Measurements from ENCODE around the gene RNU11.

RNU11 gene

DNA sequence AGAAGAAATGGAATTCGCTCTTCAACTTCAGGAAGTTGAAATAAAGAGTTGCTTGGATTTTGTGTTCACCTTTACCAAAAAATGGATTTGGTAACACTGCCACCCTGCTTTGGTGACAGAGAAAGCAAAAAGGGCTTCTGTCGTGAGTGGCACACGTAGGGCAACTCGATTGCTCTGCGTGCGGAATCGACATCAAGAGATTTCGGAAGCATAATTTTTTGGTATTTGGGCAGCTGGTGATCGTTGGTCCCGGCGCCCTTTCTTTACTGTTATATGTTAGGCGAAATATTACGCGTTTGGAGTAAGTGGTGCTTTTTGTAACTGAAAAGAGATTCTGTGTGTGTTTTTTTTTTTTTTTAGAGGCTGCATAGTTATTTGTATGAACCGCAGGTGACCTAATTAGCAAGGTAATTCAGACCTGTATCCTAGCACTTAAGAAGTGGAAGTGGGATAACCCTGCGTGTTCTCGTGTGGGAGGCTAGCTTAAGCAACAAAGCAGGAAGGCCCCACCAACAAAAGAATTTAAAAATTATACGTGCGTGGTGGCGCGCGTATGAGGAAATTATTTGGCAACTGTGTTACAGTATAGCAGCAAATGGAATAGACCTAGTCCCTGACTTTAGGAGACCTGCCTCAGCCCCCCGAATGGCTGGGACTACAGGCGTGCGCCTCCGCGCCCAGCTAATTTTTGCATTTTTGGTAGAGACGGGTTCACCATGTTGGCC, at the start of gene RNU11:
Gene RNU11, plus strand, starts transcription at position 127 of the 725 bp plus-strand sequence.
- H3K27me3 ChIP-seq (ENCODE audit: control insufficient read depth in 5 of 5, insufficient read depth in 4 of 5, low read length in 5 of 5) = no peaks in the 10 kb centered on the region
- H3K36me3 ChIP-seq (ENCODE audit: control insufficient read depth in 5 of 5, insufficient read depth in 5 of 5, low read length in 5 of 5) = no peaks in the 10 kb centered on the region
- peak within 1 kb of the TSS; percentile 85 for H3K27ac ChIP-seq (ENCODE audit: low read depth, low read length)
- peak within 1 kb of the TSS; percentile 63 to 90 (median 78) for H3K9ac ChIP-seq (ENCODE audit: low read length in 5 of 5)
- peak within 1 kb of the TSS; percentile 69 to 86 (median 76) for H3K4me3 ChIP-seq (ENCODE audit: low read depth in 1 of 5, low read length in 5 of 5)
- no peaks in the 10 kb centered on the region for H3K9me3 ChIP-seq (ENCODE audit: control insufficient read depth in 5 of 5, low read length in 5 of 5)
- peaks cover 8 to 22% (median 17%) of the 10 kb centered on the region in 5 donors for H3K4me1 ChIP-seq (ENCODE audit: control insufficient read depth in 5 of 5, insufficient read depth in 5 of 5, low read length in 5 of 5)

DNA sequence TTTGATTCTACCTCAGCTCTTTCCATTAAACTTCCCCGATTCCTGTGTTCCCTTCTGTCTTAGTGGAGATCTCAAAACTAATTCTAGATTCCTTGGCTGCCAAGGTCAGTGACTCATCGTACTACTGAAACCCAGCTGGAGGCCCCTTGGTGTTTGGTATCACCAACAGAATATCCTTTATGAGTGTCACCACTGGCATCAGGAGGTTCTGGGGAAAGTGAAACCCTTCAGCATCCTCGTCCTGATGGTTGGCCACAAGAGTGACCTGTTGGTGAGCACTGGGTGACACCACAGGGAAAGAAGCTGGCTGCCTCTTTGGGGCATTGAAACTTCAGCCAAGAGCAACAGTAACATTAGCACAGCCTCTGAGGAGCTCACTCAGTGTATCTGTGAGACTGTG, 46.7 kb upstream of the RNU11 start:
- H3K4me3 ChIP-seq (ENCODE audit: low read depth in 1 of 5, low read length in 5 of 5) = no peak overlapping the region
- H3K27ac ChIP-seq (ENCODE audit: low read depth, low read length) = no peak overlapping the region
- peaks cover 3 to 43% (median 36%) of the 10 kb centered on the region in 5 donors for H3K36me3 ChIP-seq (ENCODE audit: control insufficient read depth in 5 of 5, insufficient read depth in 5 of 5, low read length in 5 of 5)
- H3K9me3 ChIP-seq (ENCODE audit: control insufficient read depth in 5 of 5, low read length in 5 of 5) = no peaks in the 10 kb centered on the region
- H3K27me3 ChIP-seq (ENCODE audit: control insufficient read depth in 5 of 5, insufficient read depth in 4 of 5, low read length in 5 of 5) = no peaks in the 10 kb centered on the region
- H3K9ac ChIP-seq (ENCODE audit: low read length in 5 of 5) = peak overlapping the region in 1 of 5 donors; percentile 13
- H3K4me1 ChIP-seq (ENCODE audit: control insufficient read depth in 5 of 5, insufficient read depth in 5 of 5, low read length in 5 of 5) = no peaks in the 10 kb centered on the region

DNA sequence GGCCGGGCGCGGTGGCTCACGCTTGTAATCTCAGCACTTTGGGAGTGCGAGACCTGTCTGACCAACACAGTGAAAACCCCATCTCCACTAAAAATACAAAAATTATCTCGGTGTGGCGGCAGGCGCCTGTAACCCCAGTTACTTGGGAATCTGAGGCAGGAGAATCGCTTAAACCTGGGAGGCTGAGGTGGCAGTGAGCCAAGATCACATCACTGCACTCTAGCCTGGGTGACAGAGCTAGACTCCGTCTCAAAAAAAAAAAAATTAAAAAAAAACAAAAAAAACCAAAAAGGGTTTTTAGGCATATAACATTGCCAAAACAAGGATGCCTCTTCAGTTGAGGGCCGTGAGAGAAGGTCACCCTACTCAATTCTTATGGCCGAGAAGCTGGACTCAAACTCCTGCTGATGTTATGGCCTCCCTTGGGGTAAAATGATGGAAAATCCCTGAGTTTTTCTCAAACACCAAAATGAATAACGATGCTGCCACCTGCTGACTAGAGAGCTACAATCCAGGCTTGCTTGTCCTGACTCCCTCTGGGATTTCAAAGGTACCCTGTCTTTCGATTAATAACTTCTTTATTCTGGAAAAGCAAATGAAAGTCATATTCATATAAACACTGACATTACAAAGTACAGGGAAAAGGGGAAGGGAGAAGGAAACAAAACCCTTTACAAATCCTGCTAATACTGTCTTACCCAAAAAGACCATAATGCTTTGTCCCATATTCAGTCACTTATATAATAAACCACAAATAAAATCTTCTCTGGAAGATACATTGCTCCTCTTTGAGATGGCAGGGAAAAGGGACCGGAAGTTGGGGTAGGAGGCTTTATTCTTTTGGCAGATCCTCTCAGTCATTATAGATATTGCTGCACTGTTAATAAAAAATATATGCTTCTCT, 45.6 kb upstream of the RNU11 start:
- H3K9ac ChIP-seq (ENCODE audit: low read length in 5 of 5) = peak overlapping the region in 1 of 5 donors; percentile 10
- H3K4me1 ChIP-seq (ENCODE audit: control insufficient read depth in 5 of 5, insufficient read depth in 5 of 5, low read length in 5 of 5) = no peaks in the 10 kb centered on the region
- H3K9me3 ChIP-seq (ENCODE audit: control insufficient read depth in 5 of 5, low read length in 5 of 5) = no peaks in the 10 kb centered on the region
- peak overlapping the region; percentile 43 for H3K27ac ChIP-seq (ENCODE audit: low read depth, low read length)
- H3K27me3 ChIP-seq (ENCODE audit: control insufficient read depth in 5 of 5, insufficient read depth in 4 of 5, low read length in 5 of 5) = no peaks in the 10 kb centered on the region
- H3K4me3 ChIP-seq (ENCODE audit: low read depth in 1 of 5, low read length in 5 of 5) = no peak overlapping the region
- peaks cover 6 to 54% (median 43%) of the 10 kb centered on the region in 5 donors for H3K36me3 ChIP-seq (ENCODE audit: control insufficient read depth in 5 of 5, insufficient read depth in 5 of 5, low read length in 5 of 5)

DNA sequence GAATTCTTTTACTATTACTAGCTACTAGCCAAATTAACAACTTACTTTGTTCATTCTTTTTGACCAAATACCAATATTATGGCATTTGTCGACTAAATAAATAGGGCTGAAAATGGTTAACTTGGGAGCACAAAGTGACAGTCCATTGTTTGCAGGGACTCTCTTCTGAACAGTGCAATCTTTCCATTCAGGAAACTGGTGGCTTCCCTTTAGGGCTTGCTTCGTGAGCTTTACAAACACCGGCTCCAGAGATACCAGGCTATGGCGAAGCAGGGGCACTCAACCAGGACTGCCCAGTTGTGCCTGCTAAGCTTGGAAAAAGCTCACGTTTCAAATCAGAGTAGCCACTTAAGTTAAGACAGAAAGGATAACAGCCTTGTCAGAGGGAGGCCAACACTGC, 44.0 kb upstream of the RNU11 start:
- no peak overlapping the region for H3K9ac ChIP-seq (ENCODE audit: low read length in 5 of 5)
- H3K27ac ChIP-seq (ENCODE audit: low read depth, low read length) = no peak overlapping the region
- no peaks in the 10 kb centered on the region for H3K27me3 ChIP-seq (ENCODE audit: control insufficient read depth in 5 of 5, insufficient read depth in 4 of 5, low read length in 5 of 5)
- H3K9me3 ChIP-seq (ENCODE audit: control insufficient read depth in 5 of 5, low read length in 5 of 5) = no peaks in the 10 kb centered on the region
- peaks cover 6 to 65% (median 44%) of the 10 kb centered on the region in 5 donors for H3K36me3 ChIP-seq (ENCODE audit: control insufficient read depth in 5 of 5, insufficient read depth in 5 of 5, low read length in 5 of 5)
- H3K4me1 ChIP-seq (ENCODE audit: control insufficient read depth in 5 of 5, insufficient read depth in 5 of 5, low read length in 5 of 5) = no peaks in the 10 kb centered on the region
- no peak overlapping the region for H3K4me3 ChIP-seq (ENCODE audit: low read depth in 1 of 5, low read length in 5 of 5)

DNA sequence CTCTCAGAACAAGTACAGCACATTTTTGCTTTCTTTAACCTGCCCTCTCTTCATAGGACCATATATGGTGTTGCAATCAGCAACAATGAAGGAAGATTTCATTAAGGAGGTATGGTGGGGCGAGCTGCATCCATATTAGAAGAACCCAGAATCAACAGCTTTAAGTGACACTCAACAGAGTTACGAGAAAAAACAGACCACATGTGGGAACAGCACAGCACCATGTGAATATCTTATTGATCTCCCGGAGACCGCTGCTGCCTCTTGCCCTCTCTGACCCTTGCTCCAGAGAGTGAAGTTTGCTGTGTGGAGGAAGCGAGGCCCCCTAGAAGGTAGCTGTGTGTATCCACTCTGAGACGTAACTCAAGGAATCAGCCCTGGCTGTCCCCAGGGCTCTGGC, 43.4 kb upstream of the RNU11 start:
- H3K9me3 ChIP-seq (ENCODE audit: control insufficient read depth in 5 of 5, low read length in 5 of 5) = no peaks in the 10 kb centered on the region
- H3K4me1 ChIP-seq (ENCODE audit: control insufficient read depth in 5 of 5, insufficient read depth in 5 of 5, low read length in 5 of 5) = no peaks in the 10 kb centered on the region
- H3K27ac ChIP-seq (ENCODE audit: low read depth, low read length) = no peak overlapping the region
- H3K9ac ChIP-seq (ENCODE audit: low read length in 5 of 5) = no peak overlapping the region
- H3K36me3 ChIP-seq (ENCODE audit: control insufficient read depth in 5 of 5, insufficient read depth in 5 of 5, low read length in 5 of 5) = peaks cover 6 to 71% (median 44%) of the 10 kb centered on the region in 5 donors
- no peak overlapping the region for H3K4me3 ChIP-seq (ENCODE audit: low read depth in 1 of 5, low read length in 5 of 5)
- no peaks in the 10 kb centered on the region for H3K27me3 ChIP-seq (ENCODE audit: control insufficient read depth in 5 of 5, insufficient read depth in 4 of 5, low read length in 5 of 5)

DNA sequence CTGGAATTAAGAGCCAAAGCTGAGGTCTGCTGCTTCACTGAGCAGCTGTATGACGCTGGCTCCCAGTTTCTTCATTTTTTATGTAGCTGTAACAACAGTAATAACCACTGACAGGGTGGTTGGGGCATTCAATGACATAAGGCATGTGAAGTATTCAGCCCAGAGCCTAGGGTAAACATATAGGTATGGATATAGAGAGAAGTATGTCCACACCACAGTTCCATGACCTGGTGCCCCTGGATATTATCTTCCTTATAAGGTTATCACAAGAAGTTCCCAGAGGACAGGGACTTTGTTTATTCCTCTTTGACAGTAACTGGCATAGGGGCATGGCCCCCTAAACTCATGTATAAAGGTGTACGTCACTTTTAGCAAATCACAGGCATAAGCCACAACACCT, 41.6 kb upstream of the RNU11 start:
- no peaks in the 10 kb centered on the region for H3K27me3 ChIP-seq (ENCODE audit: control insufficient read depth in 5 of 5, insufficient read depth in 4 of 5, low read length in 5 of 5)

DNA sequence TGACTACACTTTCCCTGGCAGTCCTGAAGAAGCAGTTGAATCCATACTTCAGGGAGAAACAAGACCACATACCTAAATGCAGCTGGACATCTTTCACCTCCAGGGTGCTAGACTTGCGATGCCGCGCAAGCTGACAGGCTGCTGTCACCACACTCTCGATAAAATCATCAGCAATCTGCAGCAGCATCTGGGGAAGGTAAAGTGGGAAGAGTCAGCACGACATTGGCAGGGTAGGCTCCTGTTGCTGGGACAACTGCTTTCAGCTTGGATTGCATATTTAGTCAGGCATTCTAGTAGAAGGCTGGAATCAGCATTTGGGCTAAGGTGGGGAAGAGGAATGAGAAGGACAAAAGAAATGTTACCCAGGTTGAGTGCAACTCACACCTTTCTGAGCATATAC, 35.2 kb upstream of the RNU11 start:
- H3K27me3 ChIP-seq (ENCODE audit: control insufficient read depth in 5 of 5, insufficient read depth in 4 of 5, low read length in 5 of 5) = no peaks in the 10 kb centered on the region
- no peaks in the 10 kb centered on the region for H3K4me1 ChIP-seq (ENCODE audit: control insufficient read depth in 5 of 5, insufficient read depth in 5 of 5, low read length in 5 of 5)
- no peak overlapping the region for H3K4me3 ChIP-seq (ENCODE audit: low read depth in 1 of 5, low read length in 5 of 5)
- peaks cover 27 to 71% (median 43%) of the 10 kb centered on the region in 5 donors for H3K36me3 ChIP-seq (ENCODE audit: control insufficient read depth in 5 of 5, insufficient read depth in 5 of 5, low read length in 5 of 5)
- H3K9me3 ChIP-seq (ENCODE audit: control insufficient read depth in 5 of 5, low read length in 5 of 5) = no peaks in the 10 kb centered on the region
- H3K27ac ChIP-seq (ENCODE audit: low read depth, low read length) = no peak overlapping the region
- no peak overlapping the region for H3K9ac ChIP-seq (ENCODE audit: low read length in 5 of 5)

More for the DNA sequence above, 41.6 kb upstream of the RNU11 start:
- H3K9me3 ChIP-seq (ENCODE audit: control insufficient read depth in 5 of 5, low read length in 5 of 5) = no peaks in the 10 kb centered on the region
- no peak overlapping the region for H3K4me3 ChIP-seq (ENCODE audit: low read depth in 1 of 5, low read length in 5 of 5)
- peaks cover 13 to 84% (median 52%) of the 10 kb centered on the region in 5 donors for H3K36me3 ChIP-seq (ENCODE audit: control insufficient read depth in 5 of 5, insufficient read depth in 5 of 5, low read length in 5 of 5)
- no peak overlapping the region for H3K9ac ChIP-seq (ENCODE audit: low read length in 5 of 5)
- no peaks in the 10 kb centered on the region for H3K4me1 ChIP-seq (ENCODE audit: control insufficient read depth in 5 of 5, insufficient read depth in 5 of 5, low read length in 5 of 5)
- no peak overlapping the region for H3K27ac ChIP-seq (ENCODE audit: low read depth, low read length)

DNA sequence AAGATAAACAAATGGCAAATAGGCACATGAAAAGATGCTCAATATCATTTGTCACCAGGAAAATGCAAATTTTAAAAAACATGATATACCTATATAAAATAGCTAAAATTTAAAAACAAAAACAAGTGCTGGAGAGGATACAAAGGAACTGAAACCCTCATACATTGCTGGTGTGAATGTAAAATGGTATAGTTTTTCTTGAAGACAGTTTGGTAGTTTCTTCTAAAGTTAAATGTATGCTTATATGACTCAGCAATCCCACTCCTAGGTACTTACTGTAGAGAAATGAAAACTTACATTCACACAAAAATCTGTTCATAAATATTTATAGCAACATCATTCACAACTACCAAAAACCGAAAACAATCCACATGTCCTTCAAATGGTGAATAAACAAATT, 16.7 kb upstream of the RNU11 start:
- Histone ChIP-seq H3K4me3 (ENCODE audit: low read depth in 1 of 5, low read length in 5 of 5) (no peak overlapping the region), H3K9ac (ENCODE audit: low read length in 5 of 5) (no peak overlapping the region), H3K4me1 (ENCODE audit: control insufficient read depth in 5 of 5, insufficient read depth in 5 of 5, low read length in 5 of 5) (peaks cover 0 to 3% (median 0%) of the 10 kb centered on the region in 5 donors), H3K36me3 (ENCODE audit: control insufficient read depth in 5 of 5, insufficient read depth in 5 of 5, low read length in 5 of 5) (peaks cover 0 to under 1% (median 0%) of the 10 kb centered on the region in 5 donors), H3K27ac (ENCODE audit: low read depth, low read length) (no peak overlapping the region), H3K27me3 (ENCODE audit: control insufficient read depth in 5 of 5, insufficient read depth in 4 of 5, low read length in 5 of 5) (no peaks in the 10 kb centered on the region), H3K9me3 (ENCODE audit: control insufficient read depth in 5 of 5, low read length in 5 of 5) (no peaks in the 10 kb centered on the region)

DNA sequence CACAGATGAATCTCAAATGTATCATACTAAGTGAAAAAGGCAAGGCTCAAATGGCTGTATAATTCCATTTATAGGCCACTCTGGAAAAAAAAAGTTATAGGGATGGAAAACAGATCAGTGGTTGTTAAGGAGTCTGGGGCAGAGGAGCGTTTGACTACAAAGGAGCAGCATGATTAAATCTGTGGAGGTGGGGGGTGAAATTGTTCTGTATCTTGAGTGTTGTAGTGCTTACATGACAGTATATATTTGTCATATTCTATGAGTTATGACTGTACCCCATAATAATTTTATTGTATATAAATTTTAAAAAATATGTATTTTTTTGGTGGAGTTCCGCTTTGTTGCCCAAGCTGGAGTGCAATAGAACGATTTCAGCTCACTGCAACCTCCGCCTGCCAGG, 15.8 kb upstream of the RNU11 start:
- Histone ChIP-seq H3K9me3 (ENCODE audit: control insufficient read depth in 5 of 5, low read length in 5 of 5) (no peaks in the 10 kb centered on the region), H3K4me1 (ENCODE audit: control insufficient read depth in 5 of 5, insufficient read depth in 5 of 5, low read length in 5 of 5) (peaks cover 0 to 3% (median 0%) of the 10 kb centered on the region in 5 donors), H3K27ac (ENCODE audit: low read depth, low read length) (no peak overlapping the region), H3K27me3 (ENCODE audit: control insufficient read depth in 5 of 5, insufficient read depth in 4 of 5, low read length in 5 of 5) (no peaks in the 10 kb centered on the region), H3K36me3 (ENCODE audit: control insufficient read depth in 5 of 5, insufficient read depth in 5 of 5, low read length in 5 of 5) (peaks cover 0 to 2% (median 0%) of the 10 kb centered on the region in 5 donors), H3K4me3 (ENCODE audit: low read depth in 1 of 5, low read length in 5 of 5) (no peak overlapping the region), H3K9ac (ENCODE audit: low read length in 5 of 5) (no peak overlapping the region)

DNA sequence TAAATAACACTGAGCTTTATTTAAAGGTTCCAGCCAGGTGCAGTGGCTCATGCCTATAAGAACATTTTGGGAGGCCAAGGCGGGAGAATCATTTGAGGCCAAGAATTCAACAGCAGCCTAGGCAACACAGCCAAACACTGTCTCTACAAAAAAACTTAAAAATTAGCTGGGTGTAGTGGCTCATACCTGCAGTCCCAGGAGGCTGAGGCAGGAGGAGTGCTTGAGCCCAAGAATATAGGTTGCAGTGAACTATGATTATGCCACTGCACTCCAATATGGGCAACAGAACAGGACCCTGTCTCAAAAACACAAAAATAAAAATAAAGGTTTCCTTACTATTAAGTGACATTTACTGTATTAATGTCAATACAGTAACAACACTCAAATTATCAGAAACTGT, 7.6 kb upstream of the RNU11 start:
- peaks cover 7 to 32% (median 22%) of the 10 kb centered on the region in 5 donors for H3K4me1 ChIP-seq (ENCODE audit: control insufficient read depth in 5 of 5, insufficient read depth in 5 of 5, low read length in 5 of 5)
- no peak overlapping the region for H3K27ac ChIP-seq (ENCODE audit: low read depth, low read length)
- peaks cover 0 to 2% (median 0%) of the 10 kb centered on the region in 5 donors for H3K36me3 ChIP-seq (ENCODE audit: control insufficient read depth in 5 of 5, insufficient read depth in 5 of 5, low read length in 5 of 5)
- H3K9ac ChIP-seq (ENCODE audit: low read length in 5 of 5) = peak overlapping the region in 1 of 5 donors; percentile 20
- H3K27me3 ChIP-seq (ENCODE audit: control insufficient read depth in 5 of 5, insufficient read depth in 4 of 5, low read length in 5 of 5) = no peaks in the 10 kb centered on the region
- H3K4me3 ChIP-seq (ENCODE audit: low read depth in 1 of 5, low read length in 5 of 5) = no peak overlapping the region
- no peaks in the 10 kb centered on the region for H3K9me3 ChIP-seq (ENCODE audit: control insufficient read depth in 5 of 5, low read length in 5 of 5)

All from subcutaneous abdominal adipose tissue (tissue), 5 donors.